OCI-LY7 (cell line): ENCODE measurements around the gene SOCS7.

Experiments
- EZH2phosphoT487 ChIP-seq: fragments of 200-600 bp; sonication (generic); IDR thresholded peaks from 2 replicates; pipeline ENCODE4 v1.6.1; 2018; ENCODE audit warnings: low read depth, borderline replicate concordance, mild to moderate bottlenecking, mixed run types, antibody characterized with exemption, low read length, moderate library complexity, mixed read lengths
- TF ChIP-seq, protein P1 (sequence below): fragments of 200-600 bp; sonication (generic); conservative IDR thresholded peaks from 2 replicates; pipeline ENCODE4 v1.5.1; 2014; ENCODE audit warnings: mild to moderate bottlenecking, antibody characterized with exemption, low read length, moderate library complexity, mixed read lengths

DNA sequence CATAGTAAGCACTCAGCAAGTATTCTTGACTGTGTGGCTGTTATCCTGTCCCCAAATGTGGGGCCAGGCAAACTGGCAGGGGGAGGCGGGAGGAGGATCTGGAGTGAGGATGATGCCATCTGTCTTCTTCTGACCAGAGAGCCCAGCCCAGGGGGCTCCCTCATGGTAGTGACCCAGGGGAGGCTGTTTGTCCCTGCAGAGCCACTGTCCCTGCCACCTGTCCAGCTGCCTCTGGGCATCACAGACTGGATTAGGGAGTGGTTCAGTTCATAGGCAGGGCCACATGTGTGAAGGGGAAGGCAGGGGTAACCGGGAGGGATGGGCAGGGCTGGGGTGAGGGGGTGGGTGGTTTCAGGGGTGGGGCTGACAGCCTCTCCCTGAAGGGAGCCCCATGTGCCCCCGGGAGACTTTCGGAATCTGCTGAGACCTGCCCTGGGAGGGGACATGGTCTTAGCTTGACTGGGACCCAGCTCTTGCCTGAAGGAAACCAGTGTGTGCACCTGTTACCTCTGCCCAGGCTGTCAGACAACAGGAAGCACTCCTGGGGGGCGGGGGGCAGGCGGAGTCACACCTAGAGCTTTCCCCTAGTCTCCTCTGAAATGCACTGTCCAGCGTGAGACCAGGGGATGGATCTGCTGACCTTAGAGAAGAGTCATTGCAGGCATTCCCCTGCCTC, 91.8 kb downstream of the SOCS7 start:
- TF ChIP-seq, protein P1, sequence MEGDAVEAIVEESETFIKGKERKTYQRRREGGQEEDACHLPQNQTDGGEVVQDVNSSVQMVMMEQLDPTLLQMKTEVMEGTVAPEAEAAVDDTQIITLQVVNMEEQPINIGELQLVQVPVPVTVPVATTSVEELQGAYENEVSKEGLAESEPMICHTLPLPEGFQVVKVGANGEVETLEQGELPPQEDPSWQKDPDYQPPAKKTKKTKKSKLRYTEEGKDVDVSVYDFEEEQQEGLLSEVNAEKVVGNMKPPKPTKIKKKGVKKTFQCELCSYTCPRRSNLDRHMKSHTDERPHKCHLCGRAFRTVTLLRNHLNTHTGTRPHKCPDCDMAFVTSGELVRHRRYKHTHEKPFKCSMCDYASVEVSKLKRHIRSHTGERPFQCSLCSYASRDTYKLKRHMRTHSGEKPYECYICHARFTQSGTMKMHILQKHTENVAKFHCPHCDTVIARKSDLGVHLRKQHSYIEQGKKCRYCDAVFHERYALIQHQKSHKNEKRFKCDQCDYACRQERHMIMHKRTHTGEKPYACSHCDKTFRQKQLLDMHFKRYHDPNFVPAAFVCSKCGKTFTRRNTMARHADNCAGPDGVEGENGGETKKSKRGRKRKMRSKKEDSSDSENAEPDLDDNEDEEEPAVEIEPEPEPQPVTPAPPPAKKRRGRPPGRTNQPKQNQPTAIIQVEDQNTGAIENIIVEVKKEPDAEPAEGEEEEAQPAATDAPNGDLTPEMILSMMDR = no peak
- TF ChIP-seq EZH2phosphoT487 = no peak
